CD4-positive, alpha-beta T cell treated with Interleukin-12 subunit alpha and Interleukin-12 subunit beta, for 1 hour (primary cell): Measurements from ENCODE around the gene PCLO.
A peak's percentile ranks its signal among the peaks of the same experiment; 100 is the strongest.

Experiments used
- DNase-seq: peaks from one replicate; pipeline ENCODE4 v3.0.0-alpha.2; 2020

Gene PCLO

DNA sequence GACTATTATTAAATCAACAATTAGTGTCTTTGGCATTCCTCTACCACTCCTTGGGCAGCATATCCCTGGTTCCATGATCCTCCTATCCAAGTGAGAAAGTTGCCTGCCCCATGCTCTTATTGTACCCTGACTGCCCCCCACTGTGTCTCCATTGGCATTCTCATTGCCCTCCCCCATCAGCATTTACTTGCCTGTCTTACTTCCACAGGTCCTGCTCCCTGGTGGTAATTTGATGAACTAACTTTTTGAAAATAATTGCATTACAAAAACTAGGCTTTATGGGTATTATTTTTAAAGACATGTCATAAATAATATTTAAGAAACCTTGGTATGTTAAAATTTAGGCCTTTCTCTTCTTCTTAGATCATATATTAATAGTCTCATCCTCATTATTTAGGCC is 346.4 kb downstream of the PCLO start:
- DNase-seq = no peak

DNA sequence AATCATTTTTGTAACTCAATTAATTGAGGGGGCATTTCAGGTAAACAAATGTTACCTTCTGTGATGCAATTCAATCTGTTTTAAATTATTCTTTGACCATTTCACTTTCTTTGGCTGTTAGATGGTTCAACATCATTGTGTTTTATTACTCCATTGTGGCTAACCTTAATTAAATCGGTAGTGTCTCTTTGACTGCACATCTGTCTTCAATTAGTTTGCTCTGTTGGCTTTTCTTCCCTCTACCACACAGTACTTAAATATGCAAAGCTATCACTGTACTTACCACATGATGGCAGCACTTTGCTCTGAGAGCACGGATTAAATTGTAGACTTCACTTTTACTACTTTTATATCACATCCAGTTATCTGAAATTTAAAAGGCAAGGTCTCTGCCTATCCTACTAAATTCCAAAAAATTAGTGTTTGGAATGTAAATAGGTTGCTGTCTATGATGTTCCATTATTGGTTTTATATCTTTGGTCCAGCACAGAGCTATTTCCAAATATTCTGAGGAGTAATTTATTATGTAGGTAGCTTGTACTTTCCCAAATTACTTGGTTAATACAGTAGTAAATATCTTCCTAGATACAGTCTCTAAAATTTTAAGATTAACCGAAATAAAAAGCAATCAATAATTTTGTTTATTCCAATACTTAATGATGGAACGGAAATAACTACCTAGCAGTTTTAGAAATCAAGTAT is 352.0 kb downstream of the PCLO start:
- DNase-seq = no peak

DNA sequence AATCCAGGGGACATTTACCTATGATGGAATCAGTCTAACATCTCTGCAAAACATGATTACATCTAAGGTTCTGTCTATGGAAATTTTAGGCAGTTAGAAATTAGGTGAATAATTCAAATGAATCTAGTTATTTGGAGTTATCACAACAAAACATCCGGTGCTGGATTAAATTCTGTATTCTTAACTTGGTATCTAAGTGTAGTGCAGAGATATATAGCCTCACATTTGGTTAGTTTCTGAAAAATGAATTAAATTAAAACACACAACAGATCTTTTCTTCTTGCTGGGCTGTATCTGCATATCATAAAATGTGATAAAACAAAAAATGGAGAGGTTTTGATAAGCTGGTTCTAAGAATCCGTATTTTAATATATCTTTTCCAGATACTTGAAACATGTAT is 354.1 kb downstream of the PCLO start:
- no peak for DNase-seq

DNA sequence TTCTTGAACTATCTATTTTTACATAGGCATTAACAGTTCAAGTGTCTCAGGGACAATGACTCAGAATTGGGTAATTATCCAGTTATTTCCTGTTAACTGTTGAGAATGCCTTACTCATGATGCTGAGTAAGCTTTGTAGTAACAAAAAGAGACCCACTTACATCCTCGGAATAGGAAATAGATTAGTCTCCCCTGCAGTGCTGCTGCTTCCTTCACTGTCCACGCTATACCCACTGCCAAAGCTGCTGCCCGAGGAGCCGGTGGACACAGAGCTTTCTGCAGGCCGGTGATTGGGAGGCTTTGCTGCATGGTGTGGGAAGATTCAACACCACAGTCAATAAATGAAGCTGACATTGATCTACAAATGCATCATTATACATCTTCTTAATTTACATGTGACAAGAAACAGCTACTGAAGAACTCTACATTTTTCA is 357.1 kb downstream of the PCLO start:
- DNase-seq = no peak

DNA sequence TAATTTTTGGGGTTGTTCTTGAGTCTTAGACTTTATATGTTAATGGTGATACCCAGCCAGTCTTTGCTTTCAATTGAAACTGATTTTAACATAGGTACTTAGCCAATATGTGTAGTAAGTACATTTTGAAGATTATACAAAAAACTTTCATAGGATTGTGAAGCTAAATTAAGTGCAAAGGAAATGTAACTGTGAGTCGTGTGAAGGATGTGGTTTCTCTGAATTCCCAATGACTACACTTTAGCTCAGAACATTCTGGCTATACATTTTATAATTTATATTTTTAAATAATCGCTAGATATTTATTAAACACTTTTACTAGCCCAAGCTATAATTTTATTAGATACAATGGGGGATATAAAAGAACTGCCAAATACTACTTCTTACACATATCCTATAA is 359.3 kb downstream of the PCLO start:
- no peak for DNase-seq

DNA sequence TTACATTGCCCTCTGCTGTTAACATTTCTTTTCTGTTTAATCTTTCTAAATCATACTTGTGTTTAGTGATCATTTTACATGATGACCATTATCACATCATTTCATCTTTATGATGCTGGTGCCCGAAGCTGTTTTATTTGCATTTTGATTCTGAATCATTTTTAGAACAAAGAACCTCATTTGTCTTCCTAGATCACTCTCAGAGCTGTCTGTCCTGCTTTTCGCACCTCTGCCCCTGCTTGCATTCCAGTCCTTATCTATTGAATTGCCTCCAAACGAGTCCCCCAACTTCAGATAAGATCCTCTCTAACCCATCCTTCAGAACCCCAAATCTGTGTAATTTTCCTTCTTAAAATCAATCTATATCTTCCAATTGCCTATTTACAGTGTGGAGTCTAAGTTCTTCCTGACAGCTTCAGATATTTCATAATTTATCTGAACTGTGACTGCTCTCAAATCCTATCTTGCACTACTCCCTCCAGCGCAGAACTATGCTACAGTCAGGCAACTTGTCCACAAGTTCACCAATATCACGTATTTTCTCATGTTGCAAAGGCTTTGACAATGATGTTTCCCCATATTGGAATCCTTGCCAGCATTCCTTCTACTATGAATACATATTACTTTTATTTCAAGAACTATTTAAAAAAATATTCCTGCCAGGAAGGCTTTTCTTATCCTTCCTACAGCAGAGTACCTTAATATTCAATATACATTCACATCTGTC is 372.6 kb downstream of the PCLO start:
- DNase-seq = no peak

DNA sequence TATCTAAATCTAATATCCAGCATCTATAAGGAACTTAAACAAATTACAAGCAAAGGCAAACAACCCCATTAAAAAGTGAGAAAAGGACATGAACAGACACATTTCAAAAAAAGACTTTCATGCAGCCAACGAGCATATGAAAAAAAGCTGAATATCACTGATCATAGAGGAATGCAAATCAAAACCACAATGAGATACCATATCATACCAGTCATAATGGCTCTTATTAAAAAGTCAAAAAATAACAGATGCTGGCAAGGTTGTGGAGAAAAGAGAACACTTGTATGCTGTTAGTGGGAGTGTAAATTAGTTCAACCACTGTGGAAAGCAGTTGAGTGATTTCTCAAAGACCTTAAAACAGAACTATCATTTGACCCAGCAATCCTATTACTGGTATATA is 384.7 kb downstream of the PCLO start:
- DNase-seq = no peak

DNA sequence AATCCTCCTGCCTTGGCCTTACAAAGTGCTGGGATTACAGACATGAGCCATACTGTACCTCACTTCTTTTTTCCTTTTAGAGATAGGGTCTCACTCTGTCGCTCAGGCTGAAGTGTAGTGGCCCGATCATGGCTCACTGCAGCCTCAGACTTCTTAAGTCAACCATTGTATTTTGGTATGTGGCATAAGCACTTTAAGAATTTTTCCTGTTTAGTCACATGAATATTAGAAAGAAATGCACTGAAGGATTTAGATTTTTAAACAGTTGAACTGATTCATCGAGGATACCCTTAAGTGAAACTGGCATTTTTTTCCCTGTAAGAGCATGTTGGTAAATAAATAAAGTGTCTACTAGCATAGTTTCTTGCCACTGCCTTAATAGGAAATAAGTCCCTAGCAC is 399.8 kb downstream of the PCLO start:
- no peak for DNase-seq

DNA sequence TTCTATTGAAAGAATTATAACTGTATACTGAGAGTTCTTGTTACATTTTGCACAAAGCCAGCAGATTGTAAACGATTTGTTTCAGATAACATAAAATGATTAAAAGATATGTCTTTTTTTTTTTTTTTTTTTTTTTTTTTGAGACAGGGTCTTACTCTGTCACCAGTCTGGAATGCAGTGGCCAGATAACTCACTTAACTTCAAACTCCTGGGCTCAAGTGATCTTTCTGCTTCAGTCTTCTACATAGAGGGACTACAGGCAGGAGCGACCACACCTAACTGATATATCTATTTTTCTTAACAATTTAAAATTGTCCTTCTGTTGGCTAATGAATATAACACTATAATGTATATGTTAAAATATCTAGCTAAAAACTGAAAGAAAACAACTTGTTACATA is 401.9 kb downstream of the PCLO start:
- DNase-seq = no peak

DNA sequence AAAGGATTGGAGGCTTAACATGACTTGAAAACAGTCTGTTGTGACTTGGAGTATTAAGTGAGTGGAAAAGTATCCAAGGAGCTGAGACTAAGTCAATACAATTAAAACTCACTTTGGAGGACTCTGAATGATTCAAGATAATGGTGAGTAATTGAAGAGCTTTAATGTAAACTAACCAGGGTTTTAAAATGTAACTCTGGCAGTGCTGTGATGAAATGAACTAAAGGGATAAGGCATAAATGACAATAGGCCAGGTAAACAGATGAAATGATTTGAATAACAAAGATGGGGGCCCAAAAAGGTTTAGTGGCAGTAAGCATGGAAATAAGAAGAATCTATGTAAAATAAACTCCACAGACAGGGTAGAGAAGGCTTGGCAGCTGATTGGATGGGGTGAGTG is 402.6 kb downstream of the PCLO start:
- DNase-seq = no peak

DNA sequence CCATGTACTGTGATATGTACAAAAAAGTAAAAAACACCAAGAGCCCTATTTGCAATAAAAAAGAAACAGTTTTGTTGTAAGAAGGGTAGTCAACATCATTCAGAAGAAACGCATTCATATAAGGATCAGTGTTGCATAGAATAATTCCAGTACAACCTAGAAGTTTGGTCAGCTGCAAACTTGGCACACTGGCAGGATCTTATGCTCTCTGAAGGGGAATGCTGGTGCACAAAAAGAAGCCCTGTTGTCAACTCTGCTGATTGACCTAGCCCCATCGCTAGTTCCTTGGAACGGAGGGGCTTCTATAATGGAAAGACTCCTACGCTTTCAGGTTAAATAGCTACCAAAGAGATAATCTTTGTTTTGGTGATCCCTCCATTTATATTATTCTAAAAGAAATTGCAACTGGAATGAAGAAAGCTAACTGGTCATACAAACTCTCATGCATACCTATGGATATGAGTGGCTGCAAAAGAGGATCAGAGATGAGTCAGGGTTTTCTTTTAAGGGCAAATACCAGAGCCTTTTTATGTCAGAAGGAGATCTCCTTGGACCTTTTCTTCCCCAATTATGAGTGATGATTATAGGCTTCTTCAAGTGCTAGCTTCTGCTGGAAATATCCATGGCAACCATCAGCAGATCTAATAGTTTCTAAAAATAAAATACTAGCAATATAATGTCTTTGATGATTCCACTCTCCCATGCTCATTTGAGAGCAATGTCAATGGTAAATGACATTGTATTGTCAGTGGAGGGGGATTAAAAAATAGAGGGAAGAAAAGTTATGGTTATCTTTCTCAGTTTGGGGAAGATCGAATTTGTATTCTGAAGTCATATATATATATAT is 406.8 kb downstream of the PCLO start:
- no peak for DNase-seq

DNA sequence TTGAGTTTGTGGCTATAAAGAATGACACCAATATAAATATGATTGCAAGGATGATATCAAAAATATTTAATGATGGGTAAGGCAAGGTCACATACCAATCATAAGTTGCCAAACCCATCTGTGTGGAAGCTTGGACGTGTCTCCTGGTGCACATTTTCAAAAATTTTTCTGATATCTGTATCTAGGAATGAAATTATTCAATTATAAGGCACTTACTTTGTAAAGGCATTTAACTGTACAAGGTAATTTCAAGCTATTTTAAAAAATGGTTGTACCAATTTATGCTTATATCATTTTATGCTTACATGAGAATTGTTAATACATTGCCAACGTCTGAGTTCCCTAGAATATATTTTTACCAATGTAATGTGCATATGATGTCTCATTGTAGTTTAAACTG is 412.7 kb downstream of the PCLO start:
- DNase-seq = no peak

DNA sequence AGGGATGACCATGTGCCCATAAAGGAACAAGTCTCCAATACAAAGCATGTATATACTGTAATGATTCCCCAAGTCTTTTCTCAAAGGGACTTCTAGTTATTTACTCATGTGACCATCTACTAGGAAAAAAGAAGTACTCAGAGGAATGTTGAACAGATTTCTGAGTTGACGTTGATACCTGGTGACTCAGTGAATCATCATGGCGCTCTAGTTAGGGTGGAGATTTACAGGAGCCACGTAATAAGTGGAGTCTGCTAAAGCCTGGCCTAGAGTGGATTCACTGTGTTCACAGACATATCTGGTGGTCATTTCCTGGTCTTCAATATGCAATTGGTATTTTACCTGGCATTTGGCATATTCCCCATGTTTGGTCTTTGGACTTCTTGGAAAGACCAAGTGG is 416.9 kb downstream of the PCLO start:
- no peak for DNase-seq

DNA sequence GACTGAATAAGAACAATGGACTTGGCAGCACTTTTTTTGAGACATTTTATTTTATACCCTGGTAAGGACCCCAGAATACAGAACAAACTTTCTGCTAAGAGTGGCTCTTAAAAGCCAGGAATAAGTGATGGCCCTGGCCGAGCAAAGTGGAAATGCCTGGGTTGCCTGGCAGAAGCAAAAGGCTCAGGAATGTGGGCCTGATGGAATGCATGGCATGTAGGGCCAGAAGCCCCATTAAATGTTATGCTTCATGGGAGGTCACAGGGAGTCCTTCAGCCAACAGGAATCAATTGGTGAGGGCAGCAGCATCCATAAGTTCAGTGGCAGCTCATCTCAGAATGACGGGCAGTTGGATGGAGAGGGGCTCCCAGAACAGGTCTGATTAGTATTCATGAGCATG is 417.6 kb downstream of the PCLO start:
- no peak for DNase-seq

DNA sequence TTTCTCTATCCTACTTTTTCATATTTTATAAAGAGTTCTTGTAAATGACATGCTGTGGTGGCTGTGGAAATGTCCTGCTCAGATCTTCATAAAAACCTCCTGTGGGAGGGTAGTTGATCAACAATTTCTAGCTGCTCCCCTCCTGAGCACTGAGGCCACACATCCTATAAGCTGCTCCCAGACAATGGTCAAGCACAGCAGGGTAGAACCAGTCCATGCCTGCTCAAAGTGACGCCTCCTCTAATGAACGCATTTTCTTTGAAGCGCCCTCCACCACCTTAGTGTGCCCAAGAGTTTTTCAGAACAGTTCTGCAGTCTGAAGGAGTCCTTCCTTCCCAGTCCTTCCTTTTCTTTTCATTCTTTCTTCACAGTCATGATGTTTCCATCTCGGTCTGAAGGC is 420.5 kb downstream of the PCLO start:
- DNase-seq = no peak

DNA sequence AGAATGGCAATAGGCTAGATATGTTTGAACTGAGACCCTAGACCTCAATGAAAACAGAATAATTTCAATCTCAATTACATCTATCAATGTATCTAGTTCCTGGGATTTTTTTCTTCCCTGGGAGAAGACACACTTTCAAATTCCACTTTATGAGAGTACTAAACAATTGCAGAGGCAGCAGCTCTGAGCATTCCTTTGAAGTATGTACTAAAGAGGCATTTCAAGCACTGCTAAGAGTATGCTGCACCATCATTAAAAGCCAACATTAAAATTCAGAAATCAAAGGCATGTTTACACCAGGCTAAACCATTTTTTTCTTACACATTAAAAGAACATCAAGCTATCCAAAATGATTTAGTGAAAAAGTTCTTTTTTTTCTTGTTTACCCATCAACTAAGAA is 421.2 kb downstream of the PCLO start:
- DNase-seq = no peak

DNA sequence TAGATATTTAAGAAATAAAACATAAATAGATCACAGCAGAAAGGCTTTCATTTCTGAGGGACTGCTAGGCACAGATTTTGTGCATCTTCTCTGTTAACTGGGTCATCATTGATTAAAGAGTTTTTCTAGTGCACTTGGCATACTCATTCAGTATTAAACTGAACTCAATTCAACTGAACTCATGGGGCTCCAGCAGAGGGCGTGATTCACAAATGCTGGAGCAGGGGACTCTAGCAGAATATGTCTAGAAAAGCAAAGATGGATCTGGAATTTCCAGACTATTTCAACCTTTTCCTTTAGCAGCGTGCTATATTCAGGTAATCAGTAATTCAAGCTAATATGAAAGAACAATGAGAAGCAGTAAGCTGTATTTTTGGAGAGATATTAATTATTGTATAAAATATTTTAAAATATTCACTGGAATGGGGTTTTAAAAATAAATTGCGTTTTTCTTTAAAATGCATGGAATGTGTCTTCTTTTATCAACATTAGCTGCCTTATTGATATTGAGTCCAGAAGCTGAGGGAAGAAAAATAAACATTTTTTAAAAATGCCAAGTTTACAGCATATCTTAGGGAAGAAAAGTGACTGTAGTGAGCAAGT is 422.3 kb downstream of the PCLO start:
- DNase-seq = no peak

DNA sequence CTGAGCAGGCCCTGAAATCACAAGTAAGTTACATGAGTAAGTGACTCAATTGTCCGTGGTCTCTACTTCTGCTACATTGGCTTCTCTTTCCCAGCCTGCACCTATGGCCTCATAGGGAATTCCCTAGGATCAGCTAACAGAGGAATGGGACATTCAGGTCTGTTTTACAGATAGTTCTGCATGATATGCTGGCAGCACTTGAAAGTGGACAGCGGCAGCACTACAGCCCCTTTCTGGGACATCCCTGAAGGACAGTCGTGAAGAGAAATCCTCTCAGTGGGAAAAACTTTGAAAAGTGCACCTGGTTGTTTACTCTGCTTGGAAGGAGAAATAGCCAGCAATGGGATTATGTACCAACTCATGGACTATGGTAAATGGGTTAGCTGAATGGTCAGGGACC is 426.1 kb downstream of the PCLO start:
- no peak for DNase-seq

DNA sequence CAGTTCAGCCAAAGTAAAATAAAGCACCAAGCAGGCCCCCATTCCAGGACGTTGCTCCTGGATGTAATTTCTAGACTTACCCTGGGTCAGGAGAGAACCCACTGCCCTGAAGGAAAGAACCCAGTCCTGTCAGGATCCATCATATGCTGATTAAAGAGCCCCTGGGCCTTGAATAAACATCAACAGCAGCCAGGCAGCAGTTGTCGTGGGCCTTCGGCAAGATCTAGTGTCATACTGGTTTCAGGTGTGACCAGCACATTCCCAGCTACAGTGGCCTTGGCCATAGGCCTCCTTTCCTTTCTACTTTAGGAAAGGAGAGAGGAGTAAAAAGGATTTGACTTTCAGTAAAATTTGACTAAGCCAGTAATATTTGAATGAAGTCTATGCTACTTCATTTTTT is 430.0 kb downstream of the PCLO start:
- DNase-seq = no peak

DNA sequence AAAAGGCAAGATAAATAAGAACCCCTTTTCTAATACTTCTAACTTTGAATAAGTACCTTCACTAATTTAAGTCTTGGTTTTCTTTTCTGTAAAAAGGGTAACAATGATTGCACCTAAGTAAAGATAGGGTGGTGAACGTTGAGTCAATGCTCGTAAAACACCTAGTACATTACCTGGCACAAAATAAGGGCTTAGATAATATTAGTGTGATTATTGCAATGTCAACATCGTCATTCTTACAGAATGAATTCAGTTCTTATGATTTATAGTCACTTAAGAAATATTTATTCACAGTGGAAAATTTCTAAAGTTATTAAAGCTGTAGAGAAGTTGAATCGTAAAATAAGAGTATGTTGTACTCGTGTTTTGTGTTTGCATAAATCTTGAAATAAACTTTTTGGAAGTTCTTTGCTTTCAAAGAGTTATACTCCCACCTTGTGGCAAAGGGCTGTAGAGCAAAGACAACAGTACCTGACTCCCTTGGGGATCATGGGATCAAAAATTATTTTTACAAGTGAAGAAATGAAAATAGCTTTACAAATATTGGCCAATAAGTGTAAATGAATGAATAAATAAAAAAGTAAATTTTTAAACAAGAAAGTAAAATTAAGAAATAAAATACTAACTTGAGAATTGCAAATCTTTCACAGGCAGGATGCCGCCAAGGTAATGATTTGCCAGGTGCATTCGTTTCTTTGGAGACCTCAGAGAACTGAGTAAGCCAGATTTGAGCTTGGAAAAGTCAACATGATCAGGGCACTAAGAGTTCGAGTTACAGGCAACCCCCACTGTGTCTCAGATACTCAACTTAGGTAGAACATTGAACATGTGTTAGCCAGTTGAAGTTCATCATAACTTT is 433.3 kb downstream of the PCLO start:
- DNase-seq = peak; percentile 18

DNA sequence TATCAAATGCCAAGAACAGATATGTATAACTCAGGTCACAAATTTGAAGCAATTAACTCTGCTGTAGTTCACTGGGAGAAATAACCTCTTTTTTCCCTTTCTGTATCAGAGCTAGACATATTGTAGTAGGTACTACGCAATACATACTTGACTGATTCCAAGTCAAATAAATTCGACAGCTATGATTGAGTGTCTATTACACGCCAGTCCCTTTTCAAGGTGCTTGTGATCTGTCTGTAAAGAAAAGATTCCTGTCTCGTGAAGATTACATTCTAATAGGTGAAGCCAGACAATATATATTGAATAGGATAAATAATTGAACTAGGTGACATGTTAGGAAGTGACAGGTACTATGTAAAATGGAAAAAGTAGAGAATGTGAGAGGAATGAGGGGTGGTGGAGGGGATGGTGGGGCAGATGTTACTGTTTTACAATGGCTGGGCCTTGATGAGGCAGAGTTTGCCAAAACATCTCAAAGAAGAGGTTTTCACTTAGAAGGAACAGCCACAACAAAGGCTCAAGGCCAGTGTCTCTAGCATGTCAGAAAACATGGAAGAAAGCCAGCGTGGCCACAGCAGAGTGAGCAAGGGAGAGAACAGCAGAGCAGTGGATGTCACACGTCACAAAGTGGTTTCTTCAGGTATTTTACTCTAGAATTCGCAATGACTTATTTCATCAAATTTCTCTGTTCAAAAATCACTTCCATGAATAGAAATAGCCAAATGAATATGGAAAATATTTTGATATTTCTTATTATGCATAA is 436.5 kb downstream of the PCLO start:
- DNase-seq = no peak

DNA sequence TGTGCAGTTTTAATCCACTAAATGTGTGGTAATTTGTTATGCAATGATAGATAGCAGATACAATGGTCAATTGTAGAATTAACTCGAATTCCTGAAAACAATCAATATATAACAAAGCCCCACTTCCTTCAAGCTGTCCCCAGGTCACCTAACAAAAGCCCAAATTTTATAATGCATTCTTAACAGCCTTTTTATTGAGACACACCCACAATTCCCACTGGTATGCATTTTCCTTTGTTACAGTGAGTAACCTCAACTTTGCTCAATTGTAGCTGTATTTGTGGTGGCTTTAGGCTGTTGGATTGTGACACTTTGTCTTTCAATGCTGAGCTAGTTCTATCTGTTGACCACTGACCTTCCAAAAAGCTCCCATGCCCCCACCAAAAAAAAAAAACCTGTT is 439.3 kb downstream of the PCLO start:
- DNase-seq = no peak
